Heart left ventricle (tissue), 13 donors: Measurements from ENCODE around the gene TMEM150A.
"Not testable (repeated sequence)": the region's sequence is repeated elsewhere in the genome, so short reads cannot be mapped to it uniquely, and the experiment has no call there.

Source experiments
- POLR2A ChIP-seq, 2 donors: fragments of 450-650 bp; IDR thresholded peaks; one replicate each; pipeline ENCODE4 v1.6.1; 2017; ENCODE audit warnings: antibody characterized with exemption in 2 of 2, mild to moderate bottlenecking in 2 of 2, moderate library complexity in 2 of 2
- TF ChIP-seq, protein P1 (sequence below), 12 donors: fragments of 200-600 bp; sonication (generic) in 4 of 12; IDR thresholded peaks; one replicate each; pipeline versions ENCODE4 v1.5.0 to v1.8.0; 2018 to 2022; ENCODE audit warnings: antibody characterized with exemption in 12 of 12, mild to moderate bottlenecking in 5 of 12
- donor health status: ischemic (EF 13 %, LVEDD 7.1; RV severe dilation, severe dysfunction).
- donor health status: DM: no; HTN: yes; CAD: no.
- donor health status: DM: no; HTN: no; CAD: no.
- donor health status: ischemic (EF 25% LVEDD 6.9; RV normal size, moderate dysfunction).
- donor health status: ischemic (EF 25% LVEDD 5.7; RV mildly dilated, moderate dysfunction).
- donor health status: ischemic (EF 35%, LVEDD 5.7; RV mildly dilated, moderate dysfunction).
- donor health status: nonischemic (EF 11% LVEDD 7.7; RV severe dilation, severe dysfunction).
- donor health status: DM: yes; HTN: yes; CAD: no.
- donor health status: PGD.
- donor health status: ischemic (EF 29% LVEDD 5.4; RV normal size, mild dysfunction).
- donor health status: nonischemic (EF 23%, LVEDD 6.1; RV moderate dilation, normal function).

DNA sequence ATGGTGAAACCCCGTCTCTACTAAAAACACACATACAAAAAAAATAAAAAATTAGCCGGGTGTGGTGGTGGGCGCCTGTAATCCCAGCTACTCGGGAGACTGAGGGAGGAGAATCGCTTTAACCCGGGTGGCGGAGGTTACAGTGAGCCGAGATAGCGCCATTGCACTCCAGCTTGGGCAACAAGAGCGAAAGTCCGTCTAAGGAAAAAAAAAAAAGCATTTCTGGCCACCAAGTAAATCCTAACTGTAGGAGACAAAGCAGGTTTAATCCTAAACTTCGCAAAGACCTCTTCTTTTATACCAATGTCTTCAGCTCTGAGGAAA, 42.1 kb downstream of the TMEM150A start:
- TF ChIP-seq, protein P1, sequence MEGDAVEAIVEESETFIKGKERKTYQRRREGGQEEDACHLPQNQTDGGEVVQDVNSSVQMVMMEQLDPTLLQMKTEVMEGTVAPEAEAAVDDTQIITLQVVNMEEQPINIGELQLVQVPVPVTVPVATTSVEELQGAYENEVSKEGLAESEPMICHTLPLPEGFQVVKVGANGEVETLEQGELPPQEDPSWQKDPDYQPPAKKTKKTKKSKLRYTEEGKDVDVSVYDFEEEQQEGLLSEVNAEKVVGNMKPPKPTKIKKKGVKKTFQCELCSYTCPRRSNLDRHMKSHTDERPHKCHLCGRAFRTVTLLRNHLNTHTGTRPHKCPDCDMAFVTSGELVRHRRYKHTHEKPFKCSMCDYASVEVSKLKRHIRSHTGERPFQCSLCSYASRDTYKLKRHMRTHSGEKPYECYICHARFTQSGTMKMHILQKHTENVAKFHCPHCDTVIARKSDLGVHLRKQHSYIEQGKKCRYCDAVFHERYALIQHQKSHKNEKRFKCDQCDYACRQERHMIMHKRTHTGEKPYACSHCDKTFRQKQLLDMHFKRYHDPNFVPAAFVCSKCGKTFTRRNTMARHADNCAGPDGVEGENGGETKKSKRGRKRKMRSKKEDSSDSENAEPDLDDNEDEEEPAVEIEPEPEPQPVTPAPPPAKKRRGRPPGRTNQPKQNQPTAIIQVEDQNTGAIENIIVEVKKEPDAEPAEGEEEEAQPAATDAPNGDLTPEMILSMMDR (IDR thresholded peaks at IDR 0.05): not testable (repeated sequence)
- not testable (repeated sequence) for TF ChIP-seq POLR2A (IDR thresholded peaks at IDR 0.05)
